Tibial nerve (tissue), 3 donors: ENCODE results near the gene PTPRD.

Experiments used
- POLR2A ChIP-seq, 2 donors: fragments of 450-650 bp; IDR thresholded peaks; one replicate each; pipeline ENCODE4 v1.6.1; 2017; ENCODE audit warnings: antibody characterized with exemption in 2 of 2, mild to moderate bottlenecking in 2 of 2, moderate library complexity in 2 of 2
- TF ChIP-seq, protein P1 (sequence below), 5 experiments: fragments of 200-600 bp in 3 of 5; fragments of 450-650 bp in 2 of 5; sonication (generic) in 3 of 5; IDR thresholded peaks; one replicate each; pipeline ENCODE4 v1.5.1; 2016 to 2019; ENCODE audit warnings: antibody characterized with exemption in 5 of 5, mild to moderate bottlenecking in 3 of 5, moderate library complexity in 2 of 5

DNA sequence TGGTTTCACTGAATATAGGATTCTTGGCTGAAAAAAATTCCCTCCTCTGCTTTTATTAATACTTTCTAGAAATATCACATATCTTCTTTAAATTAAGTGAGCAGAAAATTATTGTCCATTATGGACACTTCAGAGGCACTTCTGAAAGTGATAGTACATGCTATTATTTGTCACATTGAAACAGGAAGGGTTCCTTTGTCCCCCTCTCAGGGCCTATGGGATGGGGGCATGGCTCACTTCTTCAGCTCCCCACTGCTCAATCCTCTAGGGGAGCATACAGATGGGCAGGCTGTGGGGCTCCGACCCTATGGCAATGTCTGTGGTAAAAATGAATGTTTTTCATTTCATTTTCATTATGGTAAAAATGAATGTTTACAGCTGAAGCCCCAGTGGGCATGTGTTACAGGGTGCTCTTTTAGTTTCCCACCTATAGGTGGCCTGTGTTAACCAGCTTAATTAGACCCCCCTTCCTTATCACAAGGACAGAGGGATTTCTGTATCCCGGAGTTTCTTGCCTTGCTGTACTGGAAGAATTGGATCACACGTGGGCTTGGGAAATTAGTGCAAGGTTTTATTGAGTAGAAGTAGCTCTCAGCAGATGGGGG, 1225.2 kb downstream of the PTPRD start:
- TF ChIP-seq, protein P1, sequence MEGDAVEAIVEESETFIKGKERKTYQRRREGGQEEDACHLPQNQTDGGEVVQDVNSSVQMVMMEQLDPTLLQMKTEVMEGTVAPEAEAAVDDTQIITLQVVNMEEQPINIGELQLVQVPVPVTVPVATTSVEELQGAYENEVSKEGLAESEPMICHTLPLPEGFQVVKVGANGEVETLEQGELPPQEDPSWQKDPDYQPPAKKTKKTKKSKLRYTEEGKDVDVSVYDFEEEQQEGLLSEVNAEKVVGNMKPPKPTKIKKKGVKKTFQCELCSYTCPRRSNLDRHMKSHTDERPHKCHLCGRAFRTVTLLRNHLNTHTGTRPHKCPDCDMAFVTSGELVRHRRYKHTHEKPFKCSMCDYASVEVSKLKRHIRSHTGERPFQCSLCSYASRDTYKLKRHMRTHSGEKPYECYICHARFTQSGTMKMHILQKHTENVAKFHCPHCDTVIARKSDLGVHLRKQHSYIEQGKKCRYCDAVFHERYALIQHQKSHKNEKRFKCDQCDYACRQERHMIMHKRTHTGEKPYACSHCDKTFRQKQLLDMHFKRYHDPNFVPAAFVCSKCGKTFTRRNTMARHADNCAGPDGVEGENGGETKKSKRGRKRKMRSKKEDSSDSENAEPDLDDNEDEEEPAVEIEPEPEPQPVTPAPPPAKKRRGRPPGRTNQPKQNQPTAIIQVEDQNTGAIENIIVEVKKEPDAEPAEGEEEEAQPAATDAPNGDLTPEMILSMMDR (IDR thresholded peaks at IDR 0.05) = no peak
- no peak for TF ChIP-seq POLR2A (IDR thresholded peaks at IDR 0.05)
